Kidney (tissue), 14 donors: ENCODE data around the gene GABRB2. TPM values are rescaled to one million over a fixed set of nuclear protein-coding genes. Genes with fewer than 3 reads are reported as not detected.

ENCODE experiments used
- DNase-seq, 5 donors: peaks; one replicate each; pipeline ENCODE4 v3.0.0-alpha.2; 2013 to 2020
- FAIRE-seq: peaks from 2 replicates; lab custom pipeline; 2012; peaks lifted over from hg19 to GRCh38; lab: Jason Lieb, UNC
- H3K27ac ChIP-seq, 2 donors: one replicate each; pipeline ENCODE4 v1.7.0; 2013; ENCODE audit warnings: low read depth in 2 of 2, low read length in 2 of 2, inconsistent platforms in 1 of 2
- H3K27me3 ChIP-seq: one replicate; pipeline ENCODE4 v1.7.1; 2013; ENCODE audit warnings: low read length, inconsistent platforms; ENCODE audit not compliant: control insufficient read depth, insufficient read depth
- H3K36me3 ChIP-seq, 3 donors: one replicate each; pipeline versions ENCODE4 v1.7.0 to v1.7.1; 2013; ENCODE audit warnings: low read length in 3 of 3, control low read depth in 1 of 3, inconsistent platforms in 1 of 3; ENCODE audit not compliant: insufficient read depth in 3 of 3, control insufficient read depth in 2 of 3
- H3K4me1 ChIP-seq, 3 donors: one replicate each; pipeline versions ENCODE4 v1.7.0 to v1.7.1; 2013; ENCODE audit warnings: low read length in 3 of 3, inconsistent platforms in 1 of 3, low read depth in 1 of 3; ENCODE audit not compliant: control insufficient read depth in 2 of 3, insufficient read depth in 2 of 3
- H3K4me3 ChIP-seq, 3 donors: one replicate each; pipeline versions ENCODE4 v1.7.0 to v1.8.1; 2013; ENCODE audit warnings: low read length in 3 of 3, control low read depth in 1 of 3, inconsistent platforms in 1 of 3
- H3K9ac ChIP-seq, 3 donors: one replicate each; pipeline versions ENCODE4 v1.7.0 to v1.7.1; 2013; ENCODE audit warnings: low read length in 3 of 3, control low read depth in 1 of 3, inconsistent platforms in 1 of 3
- H3K9me3 ChIP-seq, 3 donors: one replicate each; pipeline versions ENCODE4 v1.7.0 to v1.7.1; 2013; ENCODE audit warnings: low read length in 3 of 3, control low read depth in 1 of 3, inconsistent platforms in 1 of 3; ENCODE audit not compliant: control insufficient read depth in 2 of 3, insufficient read depth in 1 of 3
- CTCF ChIP-seq: IDR thresholded peaks from 3 replicates; pipeline ENCODE4 v1.5.1; 2012; ENCODE audit warnings: mild to moderate bottlenecking, moderate library complexity, borderline replicate concordance; ENCODE audit not compliant: insufficient read depth; ENCODE audit errors: extremely low read depth
- intact Hi-C: fragments of 100-400 bp; cut with DNase I; formaldehyde crosslinking; loops from one replicate; pipeline ENCODE4 v1.11.1; 2022
- polyA plus RNA-seq: library from polyadenylated mRNA; stranded (reverse); fragments of 350-450 nt; fragmentation: Illumina TruSeq; extraction: RNeasy Lipid Tissue Mini Kit (QIAGEN cat#74804); gene quantifications from one replicate; pipeline ENCODE4 v1.2.3, GENCODE V29; 2014; ENCODE audit warnings: low read depth, low replicate concordance; ENCODE audit not compliant: insufficient read depth
- total RNA-seq: library from RNA; stranded (reverse); fragmentation: NEBNext Ultra II Directional; extraction: Animal tissue kit (Norgen Biotek cat#: 25700); gene quantifications from one replicate; pipeline ENCODE4 v1.2.1, GENCODE V29; 2021
- donor health status: control.
- donor health status: control.
- donor health status: control.
- donor health status: control.
- donor health status: control.
- donor health status: DM: yes; HTN: yes; CAD: no.
- donor health status: Normal renal cell carcinoma (clear cell type).

GABRB2 gene
- total and polyA plus RNA-seq, 2 donors from 2014 or later = 0.90 to 4.4 TPM

GRCh38 chr5:161278739-161279660 lies 267.5 kb downstream of the GABRB2 start:
- intact Hi-C loops = no loop called here
- FAIRE-seq = no peak
- TF ChIP-seq CTCF = no peak
- no peak for DNase-seq
- Histone ChIP-seq H3K4me3 (no peak overlapping the region), H3K9me3 (no peaks in the 10 kb centered on the region), H3K36me3 (no peaks in the 10 kb centered on the region), H3K9ac (no peak overlapping the region), H3K4me1 (no peaks in the 10 kb centered on the region), H3K27ac (no peak overlapping the region), H3K27me3 (no peaks in the 10 kb centered on the region)

- Histone ChIP-seq H3K4me1 (no peaks in the 10 kb centered on the region), H3K27me3 (no peaks in the 10 kb centered on the region), H3K9ac (no peak overlapping the region), H3K27ac (no peak overlapping the region), H3K4me3 (no peak overlapping the region), H3K36me3 (no peaks in the 10 kb centered on the region), H3K9me3 (no peaks in the 10 kb centered on the region)
- TF ChIP-seq CTCF = no peak
- DNase-seq (no peak), FAIRE-seq (no peak)
- intact Hi-C loops = no loop called here
Observed at GRCh38 chr5:161277011-161277410, 269.5 kb downstream of the GABRB2 start.

- no peak for TF ChIP-seq CTCF
- Histone ChIP-seq H3K4me3 (no peak overlapping the region), H3K4me1 (no peaks in the 10 kb centered on the region), H3K9me3 (no peaks in the 10 kb centered on the region), H3K27ac (no peak overlapping the region), H3K36me3 (no peaks in the 10 kb centered on the region), H3K27me3 (no peaks in the 10 kb centered on the region), H3K9ac (no peak overlapping the region)
- FAIRE-seq (no peak), DNase-seq (no peak)
- intact Hi-C loops = no loop called here
Observed at GRCh38 chr5:161274951-161275350, 271.6 kb downstream of the GABRB2 start.
